ENCODE measurements around the gene TERB1. TPM values are rescaled to one million over a fixed set of nuclear protein-coding genes. Genes with fewer than 3 reads are reported as not detected.

Gene TERB1
- total and polyA plus RNA-seq, 2 of the 13 experiments (the other 11 are each of a cell fraction or from before 2014, with no cell fraction given): not detected

DNA sequence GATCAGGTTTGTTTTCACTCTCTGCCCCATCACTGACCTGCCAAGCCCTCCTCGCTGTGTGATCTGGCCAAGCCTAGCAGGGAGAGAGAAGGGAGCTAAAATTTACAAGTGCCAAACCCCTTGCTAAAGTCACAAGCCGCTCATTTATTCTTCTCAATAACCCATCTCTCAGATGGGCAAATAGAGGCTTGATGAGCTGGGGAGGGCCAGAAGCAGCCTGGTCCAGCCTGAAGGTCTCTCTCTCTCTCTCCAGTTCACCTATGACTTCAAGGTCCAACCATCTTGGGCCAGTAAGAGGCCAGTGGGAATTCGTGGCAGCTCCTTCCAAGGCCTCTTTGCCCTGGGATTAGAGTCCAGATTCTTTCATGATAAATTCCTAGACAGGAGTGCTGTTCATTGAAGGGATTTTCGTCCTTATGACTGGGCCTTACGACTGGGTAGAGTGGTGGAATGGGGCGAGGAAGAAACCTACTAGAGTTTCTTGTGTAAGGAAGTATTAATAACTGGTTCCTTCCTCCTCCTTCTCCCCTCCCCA is 46.2 kb upstream of the TERB1 start:
- in situ Hi-C loops (cut with HindIII; ENCODE audit: extremely low pct_ligation_motif_present, low pct_unique_long_range_greater_than_20kb): no loop called here
- ChIA-PET CTCF (ENCODE audit: low intra/inter-chr PET ratio, low total read pairs) (no interaction called here), POLR2A (no interaction called here)
- ATAC-seq (no peak), FAIRE-seq (no peak), DNase-seq (ENCODE audit: low spot score) (no peak)
- H3K27ac ChIP-seq (ENCODE audit: extremely low read length, insufficient read depth, low read length): no peak overlapping the region
- no peaks in the 10 kb centered on the region for H3K36me3 ChIP-seq (replicated peaks in 1 of 2; ENCODE audit: control insufficient read depth in 1 of 2, insufficient read depth in 2 of 2, low read length in 2 of 2)
- no peak overlapping the region for H3K9ac ChIP-seq (ENCODE audit: insufficient read depth, low read depth, low read length)
- 14% methylated on average over 6 of the region's 6 CpGs for WGBS (ENCODE audit: low lambda C conversion rate)
- H3K79me2 ChIP-seq (ENCODE audit: insufficient read depth, low read length): no peaks in the 10 kb centered on the region
- peak; percentile 80 for TF ChIP-seq ZNF629 (CRISPR knock-in tag; conservative IDR thresholded peaks at IDR 0.05)
- 0 out of 2 replicates have a peak, but pooled peaks have one; percentile 33 for TF ChIP-seq ZMYM3 (CRISPR knock-in tag; IDR thresholded peaks at IDR 0.05)
- TF ChIP-seq, protein P1, sequence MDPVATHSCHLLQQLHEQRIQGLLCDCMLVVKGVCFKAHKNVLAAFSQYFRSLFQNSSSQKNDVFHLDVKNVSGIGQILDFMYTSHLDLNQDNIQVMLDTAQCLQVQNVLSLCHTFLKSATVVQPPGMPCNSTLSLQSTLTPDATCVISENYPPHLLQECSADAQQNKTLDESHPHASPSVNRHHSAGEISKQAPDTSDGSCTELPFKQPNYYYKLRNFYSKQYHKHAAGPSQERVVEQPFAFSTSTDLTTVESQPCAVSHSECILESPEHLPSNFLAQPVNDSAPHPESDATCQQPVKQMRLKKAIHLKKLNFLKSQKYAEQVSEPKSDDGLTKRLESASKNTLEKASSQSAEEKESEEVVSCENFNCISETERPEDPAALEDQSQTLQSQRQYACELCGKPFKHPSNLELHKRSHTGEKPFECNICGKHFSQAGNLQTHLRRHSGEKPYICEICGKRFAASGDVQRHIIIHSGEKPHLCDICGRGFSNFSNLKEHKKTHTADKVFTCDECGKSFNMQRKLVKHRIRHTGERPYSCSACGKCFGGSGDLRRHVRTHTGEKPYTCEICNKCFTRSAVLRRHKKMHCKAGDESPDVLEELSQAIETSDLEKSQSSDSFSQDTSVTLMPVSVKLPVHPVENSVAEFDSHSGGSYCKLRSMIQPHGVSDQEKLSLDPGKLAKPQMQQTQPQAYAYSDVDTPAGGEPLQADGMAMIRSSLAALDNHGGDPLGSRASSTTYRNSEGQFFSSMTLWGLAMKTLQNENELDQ (CRISPR knock-in tag; IDR thresholded peaks at IDR 0.05; ENCODE audit: borderline replicate concordance): no peak
- H2AFZ ChIP-seq (ENCODE audit: low read length): no peak overlapping the region
- H3K27me3 ChIP-seq (ENCODE audit: control insufficient read depth in 1 of 2, insufficient read depth in 2 of 2, low read length in 2 of 2): peaks cover 7 to 71% of the 10 kb centered on the region in 2 experiments; a peak in 4 of 5 replicates
- no peaks in the 10 kb centered on the region for H4K20me1 ChIP-seq (ENCODE audit: insufficient read depth, low read length)
- intact Hi-C loops (cut with micrococcal nuclease; ENCODE audit: unreplicated experiment): loop anchor here (10.0 kb wide), 1 partner anchor 93 kb away; the partner anchor contains the start of gene DYNC1LI2
- no TSS peak for BruUV-seq (replicated peaks)
- H3K4me1 ChIP-seq (ENCODE audit: insufficient read depth, low read length): peaks cover 15% of the 10 kb centered on the region; the same call in 1 of the 2 replicates
- H3K4me2 ChIP-seq (ENCODE audit: low read depth, low read length): no peak overlapping the region
- H3K4me3 ChIP-seq (replicated peaks in 1 of 3; ENCODE audit: insufficient read depth in 1 of 3, low read depth in 2 of 3, low read length in 3 of 3): no peak overlapping the region
- no peaks in the 10 kb centered on the region for H3K9me3 ChIP-seq (ENCODE audit: low read length)

DNA sequence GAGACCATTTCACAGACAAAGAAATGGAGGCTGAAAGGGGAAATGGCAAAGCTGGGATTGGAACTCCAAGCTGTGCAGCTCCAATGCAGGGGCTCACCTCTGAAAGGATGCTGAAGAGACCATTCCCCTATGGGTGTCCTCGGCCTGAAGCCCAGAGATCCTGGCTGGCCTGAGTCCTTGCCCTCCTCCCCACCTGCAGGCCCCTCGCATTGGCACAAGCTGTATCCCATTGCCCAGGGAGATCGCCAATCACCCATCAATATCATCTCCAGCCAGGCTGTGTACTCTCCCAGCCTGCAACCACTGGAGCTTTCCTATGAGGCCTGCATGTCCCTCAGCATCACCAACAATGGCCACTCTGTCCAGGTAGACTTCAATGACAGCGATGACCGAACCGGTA is 45.4 kb upstream of the TERB1 start:
- FAIRE-seq (no peak), DNase-seq (ENCODE audit: low spot score) (no peak), ATAC-seq (no peak)
- Histone ChIP-seq H3K4me1 (ENCODE audit: insufficient read depth, low read length) (peaks cover 15% of the 10 kb centered on the region; the same call in 1 of the 2 replicates), H3K9ac (ENCODE audit: insufficient read depth, low read depth, low read length) (no peak overlapping the region), H3K9me3 (ENCODE audit: low read length) (no peaks in the 10 kb centered on the region), H2AFZ (ENCODE audit: low read length) (no peak overlapping the region), H3K36me3 (replicated peaks in 1 of 2; ENCODE audit: control insufficient read depth in 1 of 2, insufficient read depth in 2 of 2, low read length in 2 of 2) (no peaks in the 10 kb centered on the region), H3K4me2 (ENCODE audit: low read depth, low read length) (no peak overlapping the region), H3K4me3 (replicated peaks in 1 of 3; ENCODE audit: insufficient read depth in 1 of 3, low read depth in 2 of 3, low read length in 3 of 3) (no peak overlapping the region), H3K27me3 (ENCODE audit: control insufficient read depth in 1 of 2, insufficient read depth in 2 of 2, low read length in 2 of 2) (peaks cover 7 to 77% of the 10 kb centered on the region in 2 experiments; a peak in 4 of 5 replicates), H3K27ac (ENCODE audit: extremely low read length, insufficient read depth, low read length) (no peak overlapping the region), H3K79me2 (ENCODE audit: insufficient read depth, low read length) (no peaks in the 10 kb centered on the region), H4K20me1 (ENCODE audit: insufficient read depth, low read length) (no peaks in the 10 kb centered on the region)
- in situ Hi-C loops (cut with HindIII; ENCODE audit: extremely low pct_ligation_motif_present, low pct_unique_long_range_greater_than_20kb) (no loop called here), intact Hi-C loops (cut with micrococcal nuclease; ENCODE audit: unreplicated experiment) (loop anchor here (10.0 kb wide), 1 partner anchor 92 kb away; the partner anchor contains the start of gene DYNC1LI2)
- ChIA-PET POLR2A (no interaction called here), CTCF (ENCODE audit: low intra/inter-chr PET ratio, low total read pairs) (no interaction called here)
- no TSS peak for BruUV-seq (replicated peaks)
- 85% methylated on average over 5 of the region's 6 CpGs for WGBS (ENCODE audit: low lambda C conversion rate)
- TF ChIP-seq HIVEP1 (CRISPR knock-in tag; IDR thresholded peaks at IDR 0.05) (no peak), MBD4 (IDR thresholded peaks at IDR 0.05; ENCODE audit: borderline replicate concordance, low read length) (no peak), HOXA3 (CRISPR knock-in tag; IDR thresholded peaks at IDR 0.05) (no peak), ATF1 (CRISPR knock-in tag; IDR thresholded peaks at IDR 0.05) (no peak), ZMYM4 (CRISPR knock-in tag; IDR thresholded peaks at IDR 0.05) (no peak), ZNF335 (CRISPR knock-in tag; IDR thresholded peaks at IDR 0.05) (no peak), GFI1 (CRISPR knock-in tag; IDR thresholded peaks at IDR 0.05; ENCODE audit: borderline replicate concordance) (no peak)
- TF ChIP-seq, protein P2, sequence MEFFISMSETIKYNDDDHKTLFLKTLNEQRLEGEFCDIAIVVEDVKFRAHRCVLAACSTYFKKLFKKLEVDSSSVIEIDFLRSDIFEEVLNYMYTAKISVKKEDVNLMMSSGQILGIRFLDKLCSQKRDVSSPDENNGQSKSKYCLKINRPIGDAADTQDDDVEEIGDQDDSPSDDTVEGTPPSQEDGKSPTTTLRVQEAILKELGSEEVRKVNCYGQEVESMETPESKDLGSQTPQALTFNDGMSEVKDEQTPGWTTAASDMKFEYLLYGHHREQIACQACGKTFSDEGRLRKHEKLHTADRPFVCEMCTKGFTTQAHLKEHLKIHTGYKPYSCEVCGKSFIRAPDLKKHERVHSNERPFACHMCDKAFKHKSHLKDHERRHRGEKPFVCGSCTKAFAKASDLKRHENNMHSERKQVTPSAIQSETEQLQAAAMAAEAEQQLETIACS (CRISPR knock-in tag; IDR thresholded peaks at IDR 0.05): no peak
- TF ChIP-seq, protein P3, sequence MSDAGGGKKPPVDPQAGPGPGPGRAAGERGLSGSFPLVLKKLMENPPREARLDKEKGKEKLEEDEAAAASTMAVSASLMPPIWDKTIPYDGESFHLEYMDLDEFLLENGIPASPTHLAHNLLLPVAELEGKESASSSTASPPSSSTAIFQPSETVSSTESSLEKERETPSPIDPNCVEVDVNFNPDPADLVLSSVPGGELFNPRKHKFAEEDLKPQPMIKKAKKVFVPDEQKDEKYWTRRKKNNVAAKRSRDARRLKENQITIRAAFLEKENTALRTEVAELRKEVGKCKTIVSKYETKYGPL (CRISPR knock-in tag; IDR thresholded peaks at IDR 0.05): no peak
- TF ChIP-seq, protein P4, sequence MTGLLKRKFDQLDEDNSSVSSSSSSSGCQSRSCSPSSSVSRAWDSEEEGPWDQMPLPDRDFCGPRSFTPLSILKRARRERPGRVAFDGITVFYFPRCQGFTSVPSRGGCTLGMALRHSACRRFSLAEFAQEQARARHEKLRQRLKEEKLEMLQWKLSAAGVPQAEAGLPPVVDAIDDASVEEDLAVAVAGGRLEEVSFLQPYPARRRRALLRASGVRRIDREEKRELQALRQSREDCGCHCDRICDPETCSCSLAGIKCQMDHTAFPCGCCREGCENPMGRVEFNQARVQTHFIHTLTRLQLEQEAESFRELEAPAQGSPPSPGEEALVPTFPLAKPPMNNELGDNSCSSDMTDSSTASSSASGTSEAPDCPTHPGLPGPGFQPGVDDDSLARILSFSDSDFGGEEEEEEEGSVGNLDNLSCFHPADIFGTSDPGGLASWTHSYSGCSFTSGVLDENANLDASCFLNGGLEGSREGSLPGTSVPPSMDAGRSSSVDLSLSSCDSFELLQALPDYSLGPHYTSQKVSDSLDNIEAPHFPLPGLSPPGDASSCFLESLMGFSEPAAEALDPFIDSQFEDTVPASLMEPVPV (CRISPR knock-in tag; IDR thresholded peaks at IDR 0.05): no peak
